Measurements from ENCODE around the gene SURF2. TPM values are rescaled to one million over a fixed set of nuclear protein-coding genes. Genes with fewer than 3 reads are reported as not detected.
"Not testable (repeated sequence)": the region's sequence is repeated elsewhere in the genome, so short reads cannot be mapped to it uniquely, and the experiment has no call there.

Gene SURF2
- total and polyA plus RNA-seq, 2 experiments from 2014 or later: 38.2 to 38.3 TPM

DNA sequence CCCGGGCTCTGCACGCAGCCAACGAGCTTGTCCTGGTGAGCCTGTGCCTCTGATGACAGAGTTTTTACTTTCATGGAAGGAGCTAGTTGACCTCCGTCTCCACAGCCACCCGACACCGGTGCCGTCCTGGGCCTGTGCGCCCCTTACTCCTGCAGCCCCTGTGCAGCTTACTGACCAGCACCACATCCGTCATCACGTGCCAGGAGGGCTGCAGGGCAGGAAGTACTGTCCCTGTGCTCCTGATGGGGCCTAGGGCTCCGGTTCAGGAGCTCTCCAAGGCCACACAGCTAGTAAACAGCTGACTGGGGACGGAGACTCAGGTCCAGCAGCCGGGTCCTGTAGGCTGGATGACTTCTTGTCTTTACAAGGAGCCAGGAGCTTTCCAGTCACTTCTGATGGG lies 30.0 kb downstream of the SURF2 start:
- peak in 1 of 2 donors; percentile 14 for DNase-seq (ENCODE audit: low read depth in 1 of 2, low spot score in 1 of 2)
- H3K27me3 ChIP-seq: no peaks in the 10 kb centered on the region
- TF ChIP-seq, protein P1, sequence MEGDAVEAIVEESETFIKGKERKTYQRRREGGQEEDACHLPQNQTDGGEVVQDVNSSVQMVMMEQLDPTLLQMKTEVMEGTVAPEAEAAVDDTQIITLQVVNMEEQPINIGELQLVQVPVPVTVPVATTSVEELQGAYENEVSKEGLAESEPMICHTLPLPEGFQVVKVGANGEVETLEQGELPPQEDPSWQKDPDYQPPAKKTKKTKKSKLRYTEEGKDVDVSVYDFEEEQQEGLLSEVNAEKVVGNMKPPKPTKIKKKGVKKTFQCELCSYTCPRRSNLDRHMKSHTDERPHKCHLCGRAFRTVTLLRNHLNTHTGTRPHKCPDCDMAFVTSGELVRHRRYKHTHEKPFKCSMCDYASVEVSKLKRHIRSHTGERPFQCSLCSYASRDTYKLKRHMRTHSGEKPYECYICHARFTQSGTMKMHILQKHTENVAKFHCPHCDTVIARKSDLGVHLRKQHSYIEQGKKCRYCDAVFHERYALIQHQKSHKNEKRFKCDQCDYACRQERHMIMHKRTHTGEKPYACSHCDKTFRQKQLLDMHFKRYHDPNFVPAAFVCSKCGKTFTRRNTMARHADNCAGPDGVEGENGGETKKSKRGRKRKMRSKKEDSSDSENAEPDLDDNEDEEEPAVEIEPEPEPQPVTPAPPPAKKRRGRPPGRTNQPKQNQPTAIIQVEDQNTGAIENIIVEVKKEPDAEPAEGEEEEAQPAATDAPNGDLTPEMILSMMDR (IDR thresholded peaks at IDR 0.05; ENCODE audit: low read depth, low read length): no peak
- no peaks in the 10 kb centered on the region for H3K4me1 ChIP-seq (ENCODE audit: low read depth)
- H3K9me3 ChIP-seq (ENCODE audit: low read depth): no peaks in the 10 kb centered on the region
- H3K4me3 ChIP-seq: no peak overlapping the region
- no peaks in the 10 kb centered on the region for H3K36me3 ChIP-seq
- no peak overlapping the region for H3K27ac ChIP-seq

DNA sequence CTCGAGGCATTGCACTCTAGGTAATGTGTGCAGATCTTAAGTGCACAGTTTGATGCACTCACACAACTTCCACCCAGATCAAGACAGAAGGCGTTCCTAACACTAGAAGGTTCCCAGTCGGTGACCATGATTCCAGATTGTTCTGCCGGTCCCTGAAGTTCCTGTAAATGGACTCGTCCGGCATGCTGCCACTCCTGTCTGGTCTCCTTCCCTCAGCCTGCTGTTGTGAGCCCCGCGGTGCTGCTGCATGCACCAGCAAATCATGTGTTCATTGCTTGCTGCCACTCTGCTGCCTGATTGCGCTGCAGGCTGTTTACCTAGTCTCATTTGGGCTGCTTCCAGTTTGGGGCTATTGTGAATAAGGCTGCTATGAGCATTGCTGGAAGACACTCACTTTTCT lies 31.3 kb downstream of the SURF2 start:
- Histone ChIP-seq H3K27ac (no peak overlapping the region), H3K4me3 (no peak overlapping the region), H3K9me3 (ENCODE audit: low read depth) (no peaks in the 10 kb centered on the region), H3K4me1 (ENCODE audit: low read depth) (no peaks in the 10 kb centered on the region), H3K36me3 (no peaks in the 10 kb centered on the region), H3K27me3 (no peaks in the 10 kb centered on the region)
- DNase-seq (ENCODE audit: low read depth in 1 of 2, low spot score in 1 of 2): no peak
- TF ChIP-seq, protein P1 (IDR thresholded peaks at IDR 0.05; ENCODE audit: low read depth, low read length): no peak

DNA sequence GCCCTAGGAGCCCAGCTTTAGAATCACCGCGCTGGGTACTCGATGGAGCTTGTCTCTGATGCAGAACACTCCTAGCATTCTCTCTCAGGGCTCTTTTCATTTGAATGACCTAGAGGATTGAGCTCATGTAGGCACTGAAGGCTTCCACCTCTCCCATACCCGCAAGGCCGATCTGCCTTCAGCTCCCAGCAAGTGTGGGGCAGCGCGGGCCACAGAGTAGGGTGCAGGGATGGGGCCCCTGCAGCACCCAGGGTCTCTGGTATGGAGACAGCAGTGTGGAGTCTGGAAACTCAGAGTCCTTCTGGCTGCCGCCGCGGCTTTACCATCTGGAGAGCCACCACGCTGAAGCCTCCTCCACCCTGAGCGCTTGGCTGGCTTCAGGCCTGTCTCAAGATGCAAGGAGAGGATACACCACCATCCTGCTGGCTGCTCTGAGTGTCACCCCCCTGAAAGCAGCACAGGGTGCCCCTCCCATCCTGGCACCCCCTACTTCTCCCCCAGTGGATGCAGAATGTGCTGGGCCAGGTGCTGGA lies 32.7 kb downstream of the SURF2 start:
- TF ChIP-seq, protein P1 (IDR thresholded peaks at IDR 0.05; ENCODE audit: low read depth, low read length): no peak

DNA sequence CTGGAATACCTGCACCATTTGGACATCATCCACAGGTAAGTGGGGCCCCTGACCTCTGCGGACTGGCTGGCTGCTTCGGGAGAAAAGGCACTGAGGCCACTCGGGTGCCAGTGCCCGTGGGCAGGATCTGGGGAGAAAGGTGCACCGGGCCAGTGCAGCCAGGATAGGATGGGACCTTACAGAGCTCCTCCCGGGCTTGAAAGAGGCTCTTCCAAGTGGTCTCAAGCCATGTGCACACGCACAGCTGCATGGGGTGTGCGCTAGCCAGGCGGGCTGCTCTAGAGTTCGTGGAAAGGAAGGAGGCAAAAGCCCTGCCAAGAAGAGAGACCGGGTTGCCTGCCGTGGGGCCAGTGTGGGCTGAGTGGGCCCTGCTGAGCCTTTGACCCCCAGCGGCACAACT lies 33.2 kb downstream of the SURF2 start:
- H3K9me3 ChIP-seq (ENCODE audit: low read depth): no peaks in the 10 kb centered on the region
- no peaks in the 10 kb centered on the region for H3K36me3 ChIP-seq
- TF ChIP-seq, protein P1 (IDR thresholded peaks at IDR 0.05; ENCODE audit: low read depth, low read length): no peak
- no peaks in the 10 kb centered on the region for H3K27me3 ChIP-seq
- H3K4me1 ChIP-seq (ENCODE audit: low read depth): no peaks in the 10 kb centered on the region
- no peak overlapping the region for H3K27ac ChIP-seq
- H3K4me3 ChIP-seq: no peak overlapping the region
- DNase-seq (ENCODE audit: low read depth in 1 of 2, low spot score in 1 of 2): no peak

More for the DNA sequence above, 32.7 kb downstream of the SURF2 start:
- Histone ChIP-seq H3K27me3 (no peaks in the 10 kb centered on the region), H3K9me3 (ENCODE audit: low read depth) (no peaks in the 10 kb centered on the region), H3K36me3 (no peaks in the 10 kb centered on the region), H3K27ac (no peak overlapping the region), H3K4me3 (no peak overlapping the region), H3K4me1 (ENCODE audit: low read depth) (no peaks in the 10 kb centered on the region)
- no peak for DNase-seq (ENCODE audit: low read depth in 1 of 2, low spot score in 1 of 2)

DNA sequence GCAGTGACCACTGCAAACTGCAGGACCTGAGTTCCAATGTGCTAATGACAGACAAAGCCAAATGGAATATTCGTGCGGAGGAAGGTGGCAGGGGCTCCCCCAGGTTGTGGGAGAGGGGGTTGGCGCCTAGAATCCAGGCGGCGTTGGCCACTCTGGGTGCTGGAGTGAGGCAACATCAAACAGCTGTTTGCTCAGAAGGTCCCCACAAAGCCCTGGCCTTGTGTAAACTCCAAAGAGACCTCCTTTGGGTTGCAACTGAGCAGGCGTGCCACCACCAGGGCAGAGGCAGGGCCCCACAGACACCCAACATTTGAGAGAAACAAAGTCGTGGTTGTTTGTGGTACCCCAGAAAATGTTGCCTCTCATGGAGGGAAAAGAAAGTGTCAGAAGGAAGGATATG lies 34.4 kb downstream of the SURF2 start:
- TF ChIP-seq, protein P1 (IDR thresholded peaks at IDR 0.05; ENCODE audit: low read depth, low read length): no peak
- Histone ChIP-seq H3K4me1 (ENCODE audit: low read depth) (no peaks in the 10 kb centered on the region), H3K36me3 (no peaks in the 10 kb centered on the region), H3K4me3 (no peak overlapping the region), H3K27me3 (no peaks in the 10 kb centered on the region), H3K27ac (no peak overlapping the region), H3K9me3 (ENCODE audit: low read depth) (no peaks in the 10 kb centered on the region)
- DNase-seq (ENCODE audit: low read depth in 1 of 2, low spot score in 1 of 2): no peak

DNA sequence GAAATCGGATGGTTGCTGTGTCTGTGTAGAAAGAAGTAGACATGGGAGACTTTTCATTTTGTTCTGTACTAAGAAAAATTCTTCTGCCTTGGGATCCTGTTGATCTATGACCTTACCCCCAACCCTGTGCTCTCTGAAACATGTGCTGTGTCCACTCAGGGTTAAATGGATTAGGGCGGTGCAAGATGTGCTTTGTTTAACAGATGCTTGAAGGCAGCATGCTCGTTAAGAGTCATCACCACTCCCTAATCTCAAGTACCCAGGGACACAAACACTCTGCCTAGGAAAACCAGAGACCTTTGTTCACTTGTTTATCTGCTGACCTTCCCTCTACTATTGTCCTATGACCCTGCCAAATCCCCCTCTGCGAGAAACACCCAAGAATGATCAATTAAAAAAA lies 35.1 kb downstream of the SURF2 start:
- H3K9me3 ChIP-seq (ENCODE audit: low read depth); H3K27me3 ChIP-seq; H3K4me1 ChIP-seq (ENCODE audit: low read depth); H3K4me3 ChIP-seq; H3K36me3 ChIP-seq; H3K27ac ChIP-seq; DNase-seq (ENCODE audit: low read depth in 1 of 2, low spot score in 1 of 2): not testable (repeated sequence)

DNA sequence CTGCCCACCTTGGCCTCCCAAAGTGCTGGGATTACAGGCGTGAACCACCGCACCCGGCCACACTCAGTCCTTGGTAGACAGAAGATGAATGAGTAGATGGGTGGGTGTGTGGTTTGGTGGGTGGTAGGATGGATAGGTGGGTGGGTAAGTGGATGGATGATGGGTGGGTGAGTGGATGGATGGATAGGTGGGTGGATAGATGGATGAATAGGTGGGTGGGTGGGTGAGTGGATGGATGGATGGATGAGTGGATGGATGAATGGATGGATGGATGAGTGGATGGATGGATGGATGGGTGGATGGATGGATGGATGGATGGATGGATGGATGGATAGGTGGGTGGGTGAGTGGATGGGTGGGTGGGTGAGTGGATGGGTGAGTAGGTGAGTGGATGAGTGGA lies 36.0 kb downstream of the SURF2 start:
- DNase-seq (ENCODE audit: low read depth in 1 of 2, low spot score in 1 of 2); H3K4me1 ChIP-seq (ENCODE audit: low read depth): not testable (repeated sequence)

More for the DNA sequence above, 36.0 kb downstream of the SURF2 start:
- not testable (repeated sequence) for H3K27me3 ChIP-seq; H3K36me3 ChIP-seq; H3K9me3 ChIP-seq (ENCODE audit: low read depth); H3K27ac ChIP-seq; H3K4me3 ChIP-seq
